Lung (tissue), 12 donors: ENCODE measurements around the gene ELAVL4. TPM values are rescaled to one million over a fixed set of nuclear protein-coding genes. Genes with fewer than 3 reads are reported as not detected.

ENCODE experiments used
- ATAC-seq: fragments of 200-7000 bp; cut with Tn5 transposase; one replicate; pipeline ENCODE4 v1.9.1; 2020; ENCODE audit warnings: moderate number of reproducible peaks; ENCODE audit not compliant: insufficient read depth, low FRiP score
- DNase-seq, 3 donors: peaks; one replicate each; pipeline ENCODE4 v3.0.0-alpha.2; 2013 to 2017
- H3K27ac ChIP-seq, 2 donors: one replicate each; pipeline ENCODE4 v1.5.1; 2013; ENCODE audit warnings: mild to moderate bottlenecking in 2 of 2, moderate library complexity in 2 of 2, control low read depth in 1 of 2, inconsistent platforms in 1 of 2, low read depth in 1 of 2, low read length in 1 of 2
- H3K27me3 ChIP-seq, 3 donors: one replicate each; pipeline ENCODE4 v1.5.1; 2013; ENCODE audit warnings: low read length in 2 of 3; ENCODE audit not compliant: control insufficient read depth in 3 of 3, insufficient read depth in 3 of 3
- H3K36me3 ChIP-seq, 4 donors: one replicate each; pipeline ENCODE4 v1.5.1; 2013; ENCODE audit warnings: low read length in 4 of 4, mild to moderate bottlenecking in 1 of 4, moderate library complexity in 1 of 4; ENCODE audit not compliant: control insufficient read depth in 4 of 4, insufficient read depth in 4 of 4
- H3K4me1 ChIP-seq, 5 donors: one replicate each; pipeline ENCODE4 v1.5.1; 2013; ENCODE audit warnings: low read length in 5 of 5, mild to moderate bottlenecking in 2 of 5, moderate library complexity in 1 of 5; ENCODE audit not compliant: control insufficient read depth in 5 of 5, insufficient read depth in 5 of 5
- H3K4me3 ChIP-seq: one replicate; pipeline ENCODE4 v1.5.1; 2013; ENCODE audit warnings: mild to moderate bottlenecking, control low read depth, moderate library complexity
- H3K9ac ChIP-seq, 2 donors: one replicate each; pipeline ENCODE4 v1.5.1; 2013; ENCODE audit warnings: low read length in 2 of 2, control low read depth in 1 of 2; ENCODE audit not compliant: insufficient read depth in 1 of 2
- H3K9me3 ChIP-seq, 4 donors: one replicate each; pipeline ENCODE4 v1.5.1; 2013; ENCODE audit warnings: low read length in 3 of 4, mild to moderate bottlenecking in 1 of 4, moderate library complexity in 1 of 4; ENCODE audit not compliant: control insufficient read depth in 4 of 4, insufficient read depth in 3 of 4
- CTCF ChIP-seq: IDR thresholded peaks from 2 replicates; pipeline ENCODE4 v1.5.1; 2012; ENCODE audit warnings: mild to moderate bottlenecking; ENCODE audit errors: control extremely low read depth, extremely low read depth
- WGBS, 2 donors: extraction: QIAGEN DNeasy Blood & Tissue Kit; methylation state at CpG; one replicate each; pipeline ENCODE4 v1.1.7; 2013; 5-methylcytosine and 5-hydroxymethylcytosine counted together
- polyA plus RNA-seq, 2 donors: library from polyadenylated mRNA; stranded (reverse); fragments of 200-250 nt; gene quantifications; one replicate each; pipeline ENCODE4 v1.2.1, GENCODE V29; 2013
- total RNA-seq, 2 donors: library from RNA; depleted of rRNA in 1 of 2; stranded (reverse); fragments of >200 nt in 1 of 2; gene quantifications; one replicate each; pipeline ENCODE4 v1.2.1, GENCODE V29; 2014 to 2021
- donor health status: control.
- donor health status: control.
- donor health status: Bipolar disorder and iron deficiency.
- donor health status: healthy.
- donor health status: DM: yes; HTN: yes; CAD: no.

ELAVL4 gene
- total and polyA plus RNA-seq, 4 donors, result 0.03 to 0.74 (median 0.30) TPM

- Histone ChIP-seq H3K9ac (no peak overlapping the region), H3K4me1 (no peaks in the 10 kb centered on the region), H3K4me3 (no peak overlapping the region), H3K9me3 (no peaks in the 10 kb centered on the region), H3K27me3 (no peaks in the 10 kb centered on the region), H3K36me3 (no peaks in the 10 kb centered on the region), H3K27ac (no peak overlapping the region)
- 52 to 78% methylated on average over 5 of the region's 5 CpGs for WGBS, 2 donors
- no peak for TF ChIP-seq CTCF
- no peak for DNase-seq
- no peak for ATAC-seq
These were observed 18.4 kb downstream of the ELAVL4 start for GRCh38 chr1:50126927-50127715.

GRCh38 chr1:50129201-50129600 is 20.5 kb downstream of the ELAVL4 start:
- ATAC-seq, result no peak
- DNase-seq, result no peak
- Histone ChIP-seq H3K27me3 (no peaks in the 10 kb centered on the region), H3K4me3 (no peak overlapping the region), H3K9me3 (no peaks in the 10 kb centered on the region), H3K36me3 (no peaks in the 10 kb centered on the region), H3K27ac (no peak overlapping the region), H3K9ac (no peak overlapping the region), H3K4me1 (no peaks in the 10 kb centered on the region)
- 75 to 81% methylated on average over 1 of the region's 1 CpG for WGBS, 2 donors
- TF ChIP-seq CTCF, result no peak

GRCh38 chr1:50132347-50132894 is 23.7 kb downstream of the ELAVL4 start:
- Histone ChIP-seq H3K27me3 (no peaks in the 10 kb centered on the region), H3K27ac (no peak overlapping the region), H3K9me3 (no peaks in the 10 kb centered on the region), H3K4me3 (no peak overlapping the region), H3K4me1 (no peaks in the 10 kb centered on the region), H3K9ac (no peak overlapping the region), H3K36me3 (no peaks in the 10 kb centered on the region)
- WGBS, 2 donors, result 72 to 86% methylated on average over 3 of the region's 3 CpGs
- no peak for TF ChIP-seq CTCF
- ATAC-seq, result no peak
- DNase-seq, result no peak

GRCh38 chr1:50135716-50136115 is 27.0 kb downstream of the ELAVL4 start:
- DNase-seq (no peak), ATAC-seq (no peak)
- TF ChIP-seq CTCF, result no peak
- H3K27me3 ChIP-seq, result no peaks in the 10 kb centered on the region
- WGBS, 2 donors, result 65 to 82% methylated on average over 2 of the region's 2 CpGs
- no peak overlapping the region for H3K27ac ChIP-seq
- no peak overlapping the region for H3K9ac ChIP-seq
- no peaks in the 10 kb centered on the region for H3K36me3 ChIP-seq
- no peaks in the 10 kb centered on the region for H3K9me3 ChIP-seq
- H3K4me3 ChIP-seq, result no peak overlapping the region
- no peaks in the 10 kb centered on the region for H3K4me1 ChIP-seq
